Spleen (tissue), 11 donors: ENCODE data around the gene SORCS2. TPM values are rescaled to one million over a fixed set of nuclear protein-coding genes. Genes with fewer than 3 reads are reported as not detected.

Source experiments
- DNase-seq: peaks from one replicate; pipeline ENCODE4 v3.0.0-alpha.2; 2020
- H3K27ac ChIP-seq, 8 donors: fragments of 200-600 bp; sonication (generic) in 7 of 8; 1 replicate in 4 of 8; 2 replicates in 4 of 8; pipeline versions ENCODE4 v1.5.0 to v1.8.0; 2016 to 2021; ENCODE audit warnings: inconsistent platforms in 4 of 8, mild to moderate bottlenecking in 4 of 8, moderate library complexity in 1 of 8
- H3K27me3 ChIP-seq, 7 donors: fragments of 200-600 bp; sonication (generic) in 6 of 7; replicated peaks in 1 of 7; 1 replicate in 4 of 7; 2 replicates in 3 of 7; pipeline versions ENCODE4 v1.5.0 to v1.8.0; 2016 to 2021; ENCODE audit warnings: inconsistent platforms in 3 of 7, mild to moderate bottlenecking in 1 of 7
- H3K36me3 ChIP-seq, 6 donors: fragments of 200-600 bp; sonication (generic) in 5 of 6; 1 replicate in 4 of 6; 2 replicates in 2 of 6; pipeline versions ENCODE4 v1.5.0 to v1.8.0; 2016 to 2021; ENCODE audit warnings: inconsistent platforms in 2 of 6
- H3K4me1 ChIP-seq, 6 donors: fragments of 200-600 bp; sonication (generic) in 5 of 6; 1 replicate in 3 of 6; 2 replicates in 3 of 6; pipeline versions ENCODE4 v1.5.0 to v1.8.0; 2016 to 2021; ENCODE audit warnings: inconsistent platforms in 3 of 6
- H3K4me3 ChIP-seq, 8 donors: fragments of 200-600 bp; sonication (generic) in 7 of 8; 1 replicate in 4 of 8; 2 replicates in 4 of 8; pipeline versions ENCODE4 v1.5.0 to v1.8.0; 2016 to 2021; ENCODE audit warnings: inconsistent platforms in 4 of 8, mild to moderate bottlenecking in 4 of 8, moderate library complexity in 2 of 8
- H3K9me3 ChIP-seq, 8 donors: fragments of 200-600 bp; sonication (generic) in 7 of 8; 1 replicate in 4 of 8; 2 replicates in 4 of 8; pipeline versions ENCODE4 v1.5.0 to v1.8.0; 2016 to 2021; ENCODE audit warnings: inconsistent platforms in 4 of 8
- POLR2A ChIP-seq, 3 donors: fragments of 450-650 bp; IDR thresholded peaks; one replicate each; pipeline ENCODE4 v1.5.1; 2017; ENCODE audit warnings: antibody characterized with exemption in 3 of 3, mild to moderate bottlenecking in 1 of 3
- POLR2AphosphoS5 ChIP-seq, 3 donors: sonication (generic); formaldehyde crosslinking; IDR thresholded peaks; one replicate each; pipeline ENCODE4 v1.5.1; 2017; ENCODE audit warnings: antibody characterized with exemption in 3 of 3
- WGBS, 5 donors: extraction: QIAGEN DNeasy Blood & Tissue Kit in 3 of 5; methylation state at CpG; one replicate each; pipeline versions ENCODE4 v1.1.5 to v1.1.7; 2013 to 2018; 5-methylcytosine and 5-hydroxymethylcytosine counted together
- intact Hi-C: fragments of 100-400 bp; cut with DNase I; formaldehyde crosslinking; loops from one replicate; pipeline ENCODE4 v1.15.0; 2023; ENCODE audit warnings: low total_unique reads
- polyA plus RNA-seq, 3 donors: library from polyadenylated mRNA; stranded (reverse); fragments of 200-250 nt; gene quantifications; one replicate each; pipeline ENCODE4 v1.2.1, GENCODE V29; 2013
- total RNA-seq, 7 donors: library from RNA; depleted of rRNA in 3 of 7; stranded (reverse); fragments of >200 nt in 3 of 7; fragmentation: NEBNext Ultra II Directional in 4 of 7; extraction: Animal tissue kit (Norgen Biotek cat#: 25700) in 4 of 7; gene quantifications; one replicate each; pipeline versions ENCODE4 v1.1.0 to v1.2.1, GENCODE V29; 2016 to 2021
- TF ChIP-seq, protein P1 (sequence below), 11 experiments: fragments of 200-600 bp in 7 of 11; fragments of 450-650 bp in 4 of 11; sonication (generic) in 4 of 11; IDR thresholded peaks in 8 of 11; conservative IDR thresholded peaks in 3 of 11; 1 replicate in 7 of 11; 2 replicates in 4 of 11; pipeline versions ENCODE4 v1.4.0 to v1.8.0; 2016 to 2021; ENCODE audit warnings: antibody characterized with exemption in 11 of 11, inconsistent platforms in 4 of 11, mild to moderate bottlenecking in 1 of 11
- donor health status: healthy with polysubstance abuse.
- donor health status: DM: no; HTN: no; CAD: no; lungs with moderate emphysema.
- donor health status: DM: no; HTN: no; CAD: no.
- donor health status: Bipolar disorder and iron deficiency.
- donor health status: healthy.
- donor health status: DM: no; HTN: no; CAD: no.
- donor health status: DM: yes; HTN: yes; CAD: no.

SORCS2 gene
- total and polyA plus RNA-seq, 10 donors: 0.33 to 1.6 (median 0.60) TPM

DNA sequence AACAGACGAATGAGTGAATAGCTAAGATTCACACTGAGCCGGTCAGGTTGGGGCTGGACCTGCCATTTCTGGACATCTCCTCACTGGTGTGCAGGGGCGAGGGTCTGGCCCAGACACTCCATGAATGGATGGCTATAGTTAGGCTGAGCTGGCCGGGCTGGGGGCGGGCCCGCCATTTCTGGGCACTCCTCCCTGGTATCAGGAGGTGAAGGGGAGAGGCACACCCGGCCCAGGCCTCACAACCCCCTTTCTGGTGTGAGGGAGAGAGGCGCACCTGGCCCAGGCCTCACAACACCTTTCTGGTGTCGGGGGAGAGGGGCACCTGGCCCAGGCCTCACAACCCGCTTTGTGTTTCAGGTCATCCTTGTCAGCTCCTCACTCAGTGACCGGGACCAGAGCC lies 445.6 kb downstream of the SORCS2 start:
- no peaks in the 10 kb centered on the region for H3K27me3 ChIP-seq

DNA sequence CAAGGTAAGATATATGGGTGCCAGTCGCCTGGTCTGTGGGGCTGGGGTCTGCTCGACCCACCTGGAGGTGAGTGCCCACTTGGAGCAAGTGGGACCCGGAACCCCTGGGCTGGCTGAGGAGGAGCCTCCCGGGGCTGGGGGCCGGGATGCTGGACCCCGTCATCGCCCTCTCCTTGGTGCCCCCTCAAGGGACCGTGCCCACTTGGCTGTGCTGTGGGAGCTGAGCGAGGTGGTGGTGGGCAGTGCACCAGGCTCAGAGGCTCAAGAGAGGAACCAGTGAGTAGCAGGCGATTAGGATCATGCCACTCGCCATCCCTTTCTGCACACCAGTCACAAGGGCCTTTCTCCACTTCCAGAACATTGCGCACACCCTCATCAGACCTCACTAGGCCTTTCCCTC lies 446.2 kb downstream of the SORCS2 start:
- no peak overlapping the region for H3K4me3 ChIP-seq
- H3K4me1 ChIP-seq: peaks cover 10 to 38% (median 15%) of the 10 kb centered on the region in 6 donors
- no peaks in the 10 kb centered on the region for H3K9me3 ChIP-seq
- WGBS, 5 donors: 78 to 96% (median 90%) methylated on average over 8 to 12 of the region's 12 CpGs
- DNase-seq: no peak
- H3K36me3 ChIP-seq: no peaks in the 10 kb centered on the region
- peak overlapping the region in 3 of 8 donors; percentile 64 to 80 (median 76) for H3K27ac ChIP-seq
- intact Hi-C loops: no loop called here
- H3K27me3 ChIP-seq: no peaks in the 10 kb centered on the region
- TF ChIP-seq POLR2AphosphoS5 (IDR thresholded peaks at IDR 0.05): no peak
- TF ChIP-seq, protein P1, sequence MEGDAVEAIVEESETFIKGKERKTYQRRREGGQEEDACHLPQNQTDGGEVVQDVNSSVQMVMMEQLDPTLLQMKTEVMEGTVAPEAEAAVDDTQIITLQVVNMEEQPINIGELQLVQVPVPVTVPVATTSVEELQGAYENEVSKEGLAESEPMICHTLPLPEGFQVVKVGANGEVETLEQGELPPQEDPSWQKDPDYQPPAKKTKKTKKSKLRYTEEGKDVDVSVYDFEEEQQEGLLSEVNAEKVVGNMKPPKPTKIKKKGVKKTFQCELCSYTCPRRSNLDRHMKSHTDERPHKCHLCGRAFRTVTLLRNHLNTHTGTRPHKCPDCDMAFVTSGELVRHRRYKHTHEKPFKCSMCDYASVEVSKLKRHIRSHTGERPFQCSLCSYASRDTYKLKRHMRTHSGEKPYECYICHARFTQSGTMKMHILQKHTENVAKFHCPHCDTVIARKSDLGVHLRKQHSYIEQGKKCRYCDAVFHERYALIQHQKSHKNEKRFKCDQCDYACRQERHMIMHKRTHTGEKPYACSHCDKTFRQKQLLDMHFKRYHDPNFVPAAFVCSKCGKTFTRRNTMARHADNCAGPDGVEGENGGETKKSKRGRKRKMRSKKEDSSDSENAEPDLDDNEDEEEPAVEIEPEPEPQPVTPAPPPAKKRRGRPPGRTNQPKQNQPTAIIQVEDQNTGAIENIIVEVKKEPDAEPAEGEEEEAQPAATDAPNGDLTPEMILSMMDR (IDR thresholded peaks at IDR 0.05 in 8 of 11, conservative IDR thresholded peaks at IDR 0.05 in 3 of 11): no peak
- TF ChIP-seq POLR2A (IDR thresholded peaks at IDR 0.05): no peak

More for the DNA sequence above, 445.6 kb downstream of the SORCS2 start:
- Histone ChIP-seq H3K4me1 (peaks cover 10 to 38% (median 15%) of the 10 kb centered on the region in 6 donors), H3K9me3 (no peaks in the 10 kb centered on the region), H3K4me3 (no peak overlapping the region), H3K36me3 (no peaks in the 10 kb centered on the region), H3K27ac (no peak overlapping the region)
- DNase-seq: no peak
- intact Hi-C loops: no loop called here
- TF ChIP-seq POLR2A (IDR thresholded peaks at IDR 0.05): no peak
- TF ChIP-seq, protein P1 (IDR thresholded peaks at IDR 0.05 in 8 of 11, conservative IDR thresholded peaks at IDR 0.05 in 3 of 11): no peak
- WGBS, 5 donors: 81 to 91% (median 85%) methylated on average over 10 to 11 of the region's 11 CpGs

DNA sequence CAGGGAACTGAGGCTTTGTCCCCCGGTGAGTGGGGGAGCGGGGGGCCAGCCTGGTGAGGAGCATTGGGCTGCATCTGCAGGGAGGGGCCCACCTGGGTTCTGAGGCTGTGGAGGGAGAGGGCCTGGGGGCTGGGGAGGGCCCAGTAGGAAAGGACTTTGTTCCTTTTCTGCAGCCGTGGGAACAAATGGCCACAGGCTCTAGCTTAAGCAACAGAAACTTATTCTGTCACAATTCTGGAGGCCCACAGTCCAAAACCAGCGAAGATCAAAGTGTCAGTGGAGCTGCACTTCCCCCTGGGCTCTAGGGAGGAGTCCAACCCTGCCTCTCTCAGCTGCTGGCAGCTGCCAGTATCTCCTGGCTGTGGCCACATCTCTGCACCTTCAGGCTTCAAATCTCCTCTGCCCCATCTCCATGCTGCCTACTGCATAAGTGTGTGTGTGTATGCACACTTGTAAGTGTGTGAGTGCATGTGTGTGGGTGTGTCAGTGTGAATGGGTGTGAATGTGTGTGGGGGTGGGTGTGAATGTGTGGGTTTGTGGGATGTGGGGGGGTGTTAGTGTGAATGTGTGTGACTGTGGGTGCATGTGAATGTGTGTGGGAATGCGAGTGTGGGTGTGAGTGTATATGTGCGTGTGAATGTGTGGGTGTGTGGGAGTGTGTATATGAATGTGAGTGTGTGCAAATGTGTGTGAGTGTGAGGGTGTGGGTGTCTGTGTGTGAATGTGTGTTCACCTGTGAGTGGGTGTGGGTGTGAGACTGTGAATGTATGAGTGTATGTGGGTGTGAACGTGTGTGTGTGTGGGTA lies 446.8 kb downstream of the SORCS2 start:
- no peak overlapping the region for H3K4me3 ChIP-seq
- H3K9me3 ChIP-seq: peaks cover 0 to 4% (median under 1%) of the 10 kb centered on the region in 8 donors
- WGBS, 5 donors: 61 to 79% (median 67%) methylated on average over 7 of the region's 7 CpGs
- TF ChIP-seq POLR2AphosphoS5 (IDR thresholded peaks at IDR 0.05) (peak in 2 of 3 donors; percentile 31 to 35), POLR2A (IDR thresholded peaks at IDR 0.05) (no peak)
- H3K4me1 ChIP-seq: peaks cover 10 to 38% (median 15%) of the 10 kb centered on the region in 6 donors
- DNase-seq: no peak
- H3K27me3 ChIP-seq: no peaks in the 10 kb centered on the region
- H3K27ac ChIP-seq: peak overlapping the region in 3 of 8 donors; percentile 64 to 80 (median 76)
- intact Hi-C loops: no loop called here
- H3K36me3 ChIP-seq: no peaks in the 10 kb centered on the region

DNA sequence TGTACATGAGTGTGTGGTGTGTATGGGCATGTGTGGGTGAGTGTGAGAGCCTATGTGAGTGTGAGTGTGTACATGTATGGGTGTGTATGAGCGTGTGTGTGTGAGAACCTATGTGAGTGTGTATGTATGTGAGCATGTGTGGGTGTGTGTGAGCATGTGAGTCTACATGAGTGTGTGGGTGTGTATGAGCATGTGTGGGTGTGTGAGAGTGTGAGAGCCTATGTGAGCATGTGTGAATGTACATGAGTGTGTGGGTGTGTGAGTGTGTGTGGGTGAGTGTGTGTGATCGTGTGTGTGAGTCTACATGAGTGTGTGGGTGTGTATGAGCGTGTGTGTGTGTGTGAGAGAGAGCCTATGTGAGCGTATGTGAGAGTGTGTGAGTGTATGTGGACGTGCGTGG lies 447.8 kb downstream of the SORCS2 start:
- Histone ChIP-seq H3K4me3 (no peak overlapping the region), H3K4me1 (peaks cover 3 to 29% (median 8%) of the 10 kb centered on the region in 6 donors), H3K36me3 (no peaks in the 10 kb centered on the region), H3K9me3 (peaks cover 0 to 12% (median 7%) of the 10 kb centered on the region in 8 donors), H3K27me3 (no peaks in the 10 kb centered on the region), H3K27ac (no peak overlapping the region)
- no peak for DNase-seq
- TF ChIP-seq, protein P1 (IDR thresholded peaks at IDR 0.05 in 8 of 11, conservative IDR thresholded peaks at IDR 0.05 in 3 of 11): no peak
- TF ChIP-seq POLR2A (IDR thresholded peaks at IDR 0.05) (no peak), POLR2AphosphoS5 (IDR thresholded peaks at IDR 0.05) (no peak)
- 74 to 89% (median 80%) methylated on average over 6 of the region's 6 CpGs for WGBS, 5 donors
- intact Hi-C loops: no loop called here
